Ammon's horn (tissue), 1 donor: ENCODE measurements around the gene BANF1.
"Not testable (repeated sequence)": the region's sequence is repeated elsewhere in the genome, so short reads cannot be mapped to it uniquely, and the experiment has no call there.

Source experiments
- DNase-seq: peaks from one replicate; pipeline ENCODE4 v3.0.0-alpha.2; 2016; ENCODE audit warnings: low spot score

Gene BANF1

GRCh38 chr11:66011239-66011784 lies 9.0 kb downstream of the BANF1 start:
- no peak for DNase-seq

- no peak for DNase-seq
Observed at GRCh38 chr11:66011785-66012303, 9.5 kb downstream of the BANF1 start, which contains the start of gene CST6. Gene CST6 (plus strand): TSS chr11:66012008. CDS start chr11:66012045, 37 bp downstream.

GRCh38 chr11:66012371-66012945 lies 10.2 kb downstream of the BANF1 start:
- DNase-seq, result no peak

- peak; percentile 16 for DNase-seq
Observed at GRCh38 chr11:66012946-66013761, 10.9 kb downstream of the BANF1 start.

GRCh38 chr11:66013762-66014100 lies 11.4 kb downstream of the BANF1 start:
- no peak for DNase-seq

- no peak for DNase-seq
Observed at GRCh38 chr11:66014804-66015453, 12.6 kb downstream of the BANF1 start.

- no peak for DNase-seq
Observed at GRCh38 chr11:66015454-66015881, 13.2 kb downstream of the BANF1 start.

GRCh38 chr11:66015936-66016792 lies 13.9 kb downstream of the BANF1 start:
- no peak for DNase-seq

- no peak for DNase-seq
Observed at GRCh38 chr11:66016793-66017177, 14.5 kb downstream of the BANF1 start.

GRCh38 chr11:66017321-66017720 lies 15.0 kb downstream of the BANF1 start:
- no peak for DNase-seq

GRCh38 chr11:66020212-66020611 lies 17.9 kb downstream of the BANF1 start:
- DNase-seq, result no peak

GRCh38 chr11:66020618-66021357 lies 18.5 kb downstream of the BANF1 start:
- DNase-seq, result no peak

- peak; percentile 58 for DNase-seq
Observed at GRCh38 chr11:66022401-66023185, 20.3 kb downstream of the BANF1 start.

GRCh38 chr11:66023186-66023440 lies 20.8 kb downstream of the BANF1 start:
- not testable (repeated sequence) for DNase-seq

- no peak for DNase-seq
Observed at GRCh38 chr11:66026017-66026529, 23.8 kb downstream of the BANF1 start, which contains the start of gene CATSPER1. Gene CATSPER1 (minus strand): TSS chr11:66026479. CDS start chr11:66026379, 100 bp downstream.

- DNase-seq, result no peak
Observed at GRCh38 chr11:66032957-66033735, 30.8 kb downstream of the BANF1 start.

GRCh38 chr11:66035653-66036333 lies 33.5 kb downstream of the BANF1 start:
- DNase-seq, result no peak

GRCh38 chr11:66036334-66036710 lies 34.0 kb downstream of the BANF1 start:
- DNase-seq, result no peak

GRCh38 chr11:66037327-66037726 lies 35.0 kb downstream of the BANF1 start:
- no peak for DNase-seq
